ENCODE measurements around the gene RASGRP1. TPM values are rescaled to one million over a fixed set of nuclear protein-coding genes. Genes with fewer than 3 reads are reported as not detected.

RASGRP1 gene
- total RNA-seq, 1 donor from 2014 or later, result 0.44 TPM

GRCh38 chr15:38440353-38441129 lies 124.1 kb downstream of the RASGRP1 start:
- Histone ChIP-seq H3K27me3 (ENCODE audit: low read depth) (peaks cover 11% of the 10 kb centered on the region), H3K36me3 (no peaks in the 10 kb centered on the region), H3K9me3 (replicated peaks) (peaks cover 4% of the 10 kb centered on the region), H3K27ac (replicated peaks) (no peak overlapping the region), H3K4me3 (no peak overlapping the region), H3K4me1 (peaks cover 8% of the 10 kb centered on the region)
- intact Hi-C loops (cut with micrococcal nuclease), result loop anchor here (10.0 kb wide), 1 partner anchor 244 kb away; no protein-coding TSS in a partner anchor
- peak; percentile 96 for TF ChIP-seq CTCF (IDR thresholded peaks at IDR 0.05; ENCODE audit: borderline replicate concordance)
- no peak for DNase-seq

Other genes starting within 250 kb of the RASGRP1 start
- 28.7 TPM for gene FAM98B, start 110.7 kb downstream of the RASGRP1 start, total RNA-seq